Measurements from ENCODE around the gene BEST1.
"Not testable (repeated sequence)": the region's sequence is repeated elsewhere in the genome, so short reads cannot be mapped to it uniquely, and the experiment has no call there.

The BEST1 gene

DNA sequence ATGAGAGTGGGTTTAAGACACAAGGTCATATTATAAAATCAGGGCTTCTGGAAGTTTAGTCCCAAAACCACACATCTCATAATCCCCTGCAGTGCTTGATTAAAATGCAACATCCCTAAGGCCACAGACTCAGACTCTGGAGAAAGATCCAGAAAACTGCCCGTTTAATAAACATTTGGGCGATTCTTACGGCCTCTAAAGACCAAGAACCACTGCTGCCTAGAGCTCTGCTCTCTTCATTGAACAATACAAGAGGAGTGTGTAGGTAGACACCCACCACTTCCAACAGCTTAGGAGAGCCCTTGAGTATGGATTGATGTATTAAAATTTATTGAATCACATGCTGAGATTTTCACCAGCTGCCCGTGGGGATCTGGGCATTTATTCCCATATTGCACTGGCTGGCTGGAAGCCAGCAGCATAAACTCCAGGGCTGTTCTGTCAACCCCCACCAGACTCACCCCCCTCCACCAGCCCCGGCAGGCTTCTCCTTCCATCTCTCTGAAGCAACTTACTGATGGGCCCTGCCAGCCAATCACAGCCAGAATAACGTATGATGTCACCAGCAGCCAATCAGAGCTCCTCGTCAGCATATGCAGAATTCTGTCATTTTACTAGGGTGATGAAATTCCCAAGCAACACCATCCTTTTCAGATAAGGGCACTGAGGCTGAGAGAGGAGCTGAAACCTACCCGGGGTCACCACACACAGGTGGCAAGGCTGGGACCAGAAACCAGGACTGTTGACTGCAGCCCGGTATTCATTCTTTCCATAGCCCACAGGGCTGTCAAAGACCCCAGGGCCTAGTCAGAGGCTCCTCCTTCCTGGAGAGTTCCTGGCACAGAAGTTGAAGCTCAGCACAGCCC is 749 bp upstream of the BEST1 start:
- H3K9me3 Mint-ChIP-seq: no peaks in the 10 kb centered on the region
- DNase-seq (no peak), ATAC-seq (replicated peaks) (peak in 1 of 2 donors; percentile 33)
- H3K4me1 Mint-ChIP-seq: peaks cover 11 to 17% of the 10 kb centered on the region in 2 donors
- H3K27ac Mint-ChIP-seq: no peak overlapping the region
- H3K36me3 Mint-ChIP-seq: no peaks in the 10 kb centered on the region
- peaks cover 9 to 12% of the 10 kb centered on the region in 2 donors for H3K27me3 Mint-ChIP-seq
- H3K4me3 Mint-ChIP-seq: no peak overlapping the region

GRCh38 chr11:61951484-61952135 is 1.5 kb downstream of the BEST1 start:
- Mint-ChIP-seq H3K9me3 (no peaks in the 10 kb centered on the region), H3K4me3 (no peak overlapping the region), H3K27ac (no peak overlapping the region), H3K27me3 (peaks cover 11 to 27% of the 10 kb centered on the region in 2 donors), H3K4me1 (peaks cover 15 to 37% of the 10 kb centered on the region in 2 donors), H3K36me3 (peaks cover 5 to 6% of the 10 kb centered on the region in 2 donors)
- DNase-seq (no peak), ATAC-seq (replicated peaks) (no peak)

GRCh38 chr11:61952882-61953281 is 2.7 kb downstream of the BEST1 start:
- Mint-ChIP-seq H3K9me3 (no peaks in the 10 kb centered on the region), H3K4me1 (peaks cover 7 to 29% of the 10 kb centered on the region in 2 donors), H3K36me3 (peaks cover 6 to 7% of the 10 kb centered on the region in 2 donors), H3K27ac (no peak overlapping the region), H3K4me3 (no peak overlapping the region), H3K27me3 (peaks cover 11 to 27% of the 10 kb centered on the region in 2 donors)
- DNase-seq: no peak
- no peak for ATAC-seq (replicated peaks)

GRCh38 chr11:61953632-61954031 is 3.5 kb downstream of the BEST1 start:
- DNase-seq; H3K27ac Mint-ChIP-seq; H3K4me3 Mint-ChIP-seq; H3K9me3 Mint-ChIP-seq; ATAC-seq (replicated peaks): not testable (repeated sequence)
- H3K36me3 Mint-ChIP-seq: peaks cover 12% of the 10 kb centered on the region in 2 donors
- H3K4me1 Mint-ChIP-seq: peaks cover 7 to 29% of the 10 kb centered on the region in 2 donors
- H3K27me3 Mint-ChIP-seq: peaks cover 11 to 27% of the 10 kb centered on the region in 2 donors

- DNase-seq (no peak), ATAC-seq (replicated peaks) (no peak)
- no peaks in the 10 kb centered on the region for H3K9me3 Mint-ChIP-seq
- H3K27ac Mint-ChIP-seq: no peak overlapping the region
- H3K36me3 Mint-ChIP-seq: peaks cover 12 to 18% of the 10 kb centered on the region in 2 donors
- peaks cover 11 to 27% of the 10 kb centered on the region in 2 donors for H3K27me3 Mint-ChIP-seq
- no peak overlapping the region for H3K4me3 Mint-ChIP-seq
- H3K4me1 Mint-ChIP-seq: peaks cover 10 to 29% of the 10 kb centered on the region in 2 donors
Measured at GRCh38 chr11:61954106-61954850, 4.1 kb downstream of the BEST1 start.

DNA sequence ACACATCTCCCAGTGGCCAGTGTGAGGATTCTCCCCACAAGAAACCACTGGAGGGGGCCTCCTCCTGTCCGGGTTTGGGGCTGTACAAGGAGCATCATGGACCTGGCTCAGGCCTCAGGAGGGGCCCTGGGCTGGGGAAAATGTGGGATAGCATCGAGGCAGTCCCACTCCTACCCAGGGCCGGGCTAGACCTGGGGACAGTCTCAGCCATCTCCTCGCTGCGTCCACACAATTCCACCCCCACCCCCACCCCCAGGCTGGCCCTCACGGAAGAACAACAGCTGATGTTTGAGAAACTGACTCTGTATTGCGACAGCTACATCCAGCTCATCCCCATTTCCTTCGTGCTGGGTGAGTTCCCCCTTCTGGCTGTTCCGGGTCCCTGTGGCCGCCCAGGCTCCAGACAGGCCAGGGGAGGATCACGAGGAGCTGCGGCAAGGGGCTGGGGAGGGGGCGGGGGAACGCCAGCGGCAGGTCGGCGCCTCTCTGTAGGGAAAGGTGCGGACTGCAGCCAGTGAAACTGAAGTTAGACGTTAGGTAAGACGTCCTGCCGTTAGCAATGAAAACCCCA is 4.8 kb downstream of the BEST1 start:
- no peak for DNase-seq
- Mint-ChIP-seq H3K9me3 (no peaks in the 10 kb centered on the region), H3K27me3 (peaks cover 11 to 27% of the 10 kb centered on the region in 2 donors), H3K27ac (no peak overlapping the region), H3K36me3 (peaks cover 12 to 20% of the 10 kb centered on the region in 2 donors), H3K4me3 (peak overlapping the region; percentile 58 to 69), H3K4me1 (peaks cover 8 to 24% of the 10 kb centered on the region in 2 donors)
- ATAC-seq (replicated peaks): peak; percentile 41 to 53

GRCh38 chr11:61955422-61956135 is 5.4 kb downstream of the BEST1 start:
- ATAC-seq (replicated peaks): peak; percentile 78 to 81
- H3K27ac Mint-ChIP-seq: peak overlapping the region; percentile 42
- peaks cover 12 to 22% of the 10 kb centered on the region in 2 donors for H3K36me3 Mint-ChIP-seq
- H3K4me3 Mint-ChIP-seq: peak overlapping the region; percentile 58 to 74
- H3K4me1 Mint-ChIP-seq: peaks cover 7 to 26% of the 10 kb centered on the region in 2 donors
- H3K9me3 Mint-ChIP-seq: no peaks in the 10 kb centered on the region
- H3K27me3 Mint-ChIP-seq: peaks cover 11 to 27% of the 10 kb centered on the region in 2 donors
- no peak for DNase-seq

GRCh38 chr11:61956191-61957020 is 6.3 kb downstream of the BEST1 start:
- Mint-ChIP-seq H3K27me3 (peaks cover 11 to 27% of the 10 kb centered on the region in 2 donors), H3K9me3 (no peaks in the 10 kb centered on the region), H3K36me3 (peaks cover 12 to 22% of the 10 kb centered on the region in 2 donors), H3K4me1 (peaks cover 9 to 34% of the 10 kb centered on the region in 2 donors), H3K4me3 (peak overlapping the region; percentile 56 to 74), H3K27ac (no peak overlapping the region)
- DNase-seq: no peak
- no peak for ATAC-seq (replicated peaks)

- Mint-ChIP-seq H3K27ac (no peak overlapping the region), H3K4me3 (no peak overlapping the region), H3K27me3 (peaks cover 7 to 21% of the 10 kb centered on the region in 2 donors), H3K9me3 (no peaks in the 10 kb centered on the region), H3K4me1 (peaks cover 17 to 42% of the 10 kb centered on the region in 2 donors), H3K36me3 (peaks cover 12 to 27% of the 10 kb centered on the region in 2 donors)
- no peak for DNase-seq
- no peak for ATAC-seq (replicated peaks)
Measured at GRCh38 chr11:61957021-61957770, 7.0 kb downstream of the BEST1 start.

DNA sequence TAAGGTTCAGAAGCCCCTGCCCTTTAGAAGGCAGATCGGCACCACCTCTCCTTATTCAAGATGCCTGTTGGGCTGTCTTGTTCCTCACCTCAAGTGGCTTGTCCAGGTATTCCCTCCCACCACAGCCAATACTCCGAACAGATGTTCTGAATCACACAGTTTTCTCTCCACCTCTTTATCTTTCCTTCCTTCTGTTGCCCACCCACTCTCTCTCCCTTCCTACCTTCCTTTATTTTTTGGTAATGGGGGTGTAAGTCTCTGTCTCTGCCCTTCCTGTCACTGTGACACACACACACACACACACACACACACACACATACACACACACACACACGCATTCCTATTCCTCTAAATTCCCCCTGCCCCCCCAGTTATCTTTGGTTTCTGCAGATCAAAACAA is 8.4 kb downstream of the BEST1 start:
- Mint-ChIP-seq H3K27me3 (peaks cover 7 to 20% of the 10 kb centered on the region in 2 donors), H3K27ac (no peak overlapping the region), H3K4me1 (peaks cover 31 to 56% of the 10 kb centered on the region in 2 donors), H3K4me3 (no peak overlapping the region), H3K36me3 (peaks cover 20 to 38% of the 10 kb centered on the region in 2 donors), H3K9me3 (no peaks in the 10 kb centered on the region)
- no peak for ATAC-seq (replicated peaks)
- no peak for DNase-seq

- ATAC-seq (replicated peaks) (no peak), DNase-seq (no peak)
- Mint-ChIP-seq H3K36me3 (peaks cover 23 to 44% of the 10 kb centered on the region in 2 donors), H3K4me3 (no peak overlapping the region), H3K27me3 (peaks cover 4 to 18% of the 10 kb centered on the region in 2 donors), H3K27ac (no peak overlapping the region), H3K4me1 (peaks cover 35 to 60% of the 10 kb centered on the region in 2 donors), H3K9me3 (no peaks in the 10 kb centered on the region)
Measured at GRCh38 chr11:61959114-61959513, 9.0 kb downstream of the BEST1 start.

DNA sequence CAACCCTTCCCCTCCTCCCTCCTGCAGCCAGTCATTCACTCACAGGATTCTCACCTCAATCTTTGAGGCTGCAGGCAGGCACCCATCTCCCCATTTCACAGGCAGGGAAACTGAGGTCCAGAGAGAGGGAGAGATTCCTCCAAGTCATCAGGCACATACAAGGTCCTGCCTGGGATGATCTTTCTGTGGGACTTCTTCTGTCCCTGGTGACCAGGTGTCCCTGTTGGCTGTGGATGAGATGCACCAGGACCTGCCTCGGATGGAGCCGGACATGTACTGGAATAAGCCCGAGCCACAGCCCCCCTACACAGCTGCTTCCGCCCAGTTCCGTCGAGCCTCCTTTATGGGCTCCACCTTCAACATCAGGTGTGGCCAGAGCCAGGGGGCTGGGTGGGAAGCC is 9.5 kb downstream of the BEST1 start:
- ATAC-seq (replicated peaks) (no peak), DNase-seq (no peak)

More for the DNA sequence above, 9.5 kb downstream of the BEST1 start:
- H3K9me3 Mint-ChIP-seq: no peaks in the 10 kb centered on the region
- H3K27ac Mint-ChIP-seq: no peak overlapping the region
- H3K4me3 Mint-ChIP-seq: no peak overlapping the region
- H3K27me3 Mint-ChIP-seq: peaks cover 0 to 12% of the 10 kb centered on the region in 2 donors
- peaks cover 37 to 60% of the 10 kb centered on the region in 2 donors for H3K4me1 Mint-ChIP-seq
- H3K36me3 Mint-ChIP-seq: peaks cover 29 to 48% of the 10 kb centered on the region in 2 donors
